C4-2B (cell line): Measurements from ENCODE around the gene OR6S1.

Experiments used
- ZFX ChIP-seq: fragments of 450-650 bp; IDR thresholded peaks from 2 replicates; pipeline ENCODE4 v1.6.1; 2017
- TF ChIP-seq, protein P1 (sequence below): fragments of 450-650 bp; conservative IDR thresholded peaks from 2 replicates; pipeline ENCODE4 v1.5.1; 2017; ENCODE audit warnings: mild to moderate bottlenecking

DNA sequence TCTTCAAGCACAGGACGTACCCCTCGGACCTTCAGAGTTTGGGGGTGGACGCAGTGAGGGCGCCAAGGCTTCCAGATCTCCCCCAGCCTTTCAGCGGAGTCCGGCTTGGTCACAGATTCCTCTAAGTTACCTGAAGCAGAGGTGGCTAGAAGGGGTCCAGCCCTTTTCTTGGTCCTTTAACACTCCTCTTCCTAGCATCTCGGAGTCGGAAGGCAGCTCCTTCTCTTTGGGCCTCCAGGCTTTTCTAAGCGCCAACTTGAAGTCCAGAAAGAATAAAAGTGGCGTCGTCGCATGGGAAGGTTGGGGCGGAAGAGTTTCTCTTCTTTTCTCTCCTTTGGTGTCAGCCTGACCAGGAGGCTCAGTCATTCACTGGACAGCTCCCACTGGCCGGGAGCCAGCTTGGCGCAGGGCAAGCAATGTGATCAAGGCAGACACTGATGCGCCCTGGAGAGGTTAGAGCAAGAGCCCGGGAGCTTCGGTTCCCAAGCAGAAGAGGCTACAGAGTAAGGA lies 9.6 kb downstream of the OR6S1 start:
- TF ChIP-seq, protein P1, sequence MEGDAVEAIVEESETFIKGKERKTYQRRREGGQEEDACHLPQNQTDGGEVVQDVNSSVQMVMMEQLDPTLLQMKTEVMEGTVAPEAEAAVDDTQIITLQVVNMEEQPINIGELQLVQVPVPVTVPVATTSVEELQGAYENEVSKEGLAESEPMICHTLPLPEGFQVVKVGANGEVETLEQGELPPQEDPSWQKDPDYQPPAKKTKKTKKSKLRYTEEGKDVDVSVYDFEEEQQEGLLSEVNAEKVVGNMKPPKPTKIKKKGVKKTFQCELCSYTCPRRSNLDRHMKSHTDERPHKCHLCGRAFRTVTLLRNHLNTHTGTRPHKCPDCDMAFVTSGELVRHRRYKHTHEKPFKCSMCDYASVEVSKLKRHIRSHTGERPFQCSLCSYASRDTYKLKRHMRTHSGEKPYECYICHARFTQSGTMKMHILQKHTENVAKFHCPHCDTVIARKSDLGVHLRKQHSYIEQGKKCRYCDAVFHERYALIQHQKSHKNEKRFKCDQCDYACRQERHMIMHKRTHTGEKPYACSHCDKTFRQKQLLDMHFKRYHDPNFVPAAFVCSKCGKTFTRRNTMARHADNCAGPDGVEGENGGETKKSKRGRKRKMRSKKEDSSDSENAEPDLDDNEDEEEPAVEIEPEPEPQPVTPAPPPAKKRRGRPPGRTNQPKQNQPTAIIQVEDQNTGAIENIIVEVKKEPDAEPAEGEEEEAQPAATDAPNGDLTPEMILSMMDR: no peak
- no peak for TF ChIP-seq ZFX
